PFSK-1 (cell line): ENCODE results near the gene NSMF.

Source experiments
- FOXP2 ChIP-seq: optimal IDR thresholded peaks from 2 replicates; pipeline ENCODE3; 2011; ENCODE audit warnings: borderline replicate concordance, control low read depth, inconsistent platforms; ENCODE audit not compliant: insufficient read depth; ENCODE audit errors: extremely low read length, extremely low read depth
- POLR2AphosphoS5 ChIP-seq: IDR thresholded peaks from 2 replicates; pipeline ENCODE4 v1.6.1; 2012; ENCODE audit warnings: low read depth, mild to moderate bottlenecking, control low read depth, low read length, moderate library complexity
- REST ChIP-seq, 2 experiments: IDR thresholded peaks; 2 replicates each; pipeline versions ENCODE4 v1.6.1 to v1.8.0; 2011 to 2012; ENCODE audit warnings: low read depth in 2 of 2, low read length in 2 of 2, control low read depth in 1 of 2, inconsistent platforms in 1 of 2, mild to moderate bottlenecking in 1 of 2, moderate library complexity in 1 of 2; ENCODE audit not compliant: insufficient read depth in 1 of 2

GRCh38 chr9:137406085-137406760 lies 52.9 kb downstream of the NSMF start:
- no peak for TF ChIP-seq FOXP2
- TF ChIP-seq POLR2AphosphoS5 = no peak
- TF ChIP-seq REST (IDR thresholded peaks at IDR 0.05; ENCODE audit: insufficient read depth in 1 of 2, low read depth in 2 of 2, low read length in 2 of 2) = no peak
